Measurements from ENCODE around the gene SETD4. TPM values are rescaled to one million over a fixed set of nuclear protein-coding genes. Genes with fewer than 3 reads are reported as not detected.
"Not testable (repeated sequence)": the region's sequence is repeated elsewhere in the genome, so short reads cannot be mapped to it uniquely, and the experiment has no call there.

SETD4 gene
- total RNA-seq, 1 experiment from 2014 or later, result 24.3 TPM

DNA sequence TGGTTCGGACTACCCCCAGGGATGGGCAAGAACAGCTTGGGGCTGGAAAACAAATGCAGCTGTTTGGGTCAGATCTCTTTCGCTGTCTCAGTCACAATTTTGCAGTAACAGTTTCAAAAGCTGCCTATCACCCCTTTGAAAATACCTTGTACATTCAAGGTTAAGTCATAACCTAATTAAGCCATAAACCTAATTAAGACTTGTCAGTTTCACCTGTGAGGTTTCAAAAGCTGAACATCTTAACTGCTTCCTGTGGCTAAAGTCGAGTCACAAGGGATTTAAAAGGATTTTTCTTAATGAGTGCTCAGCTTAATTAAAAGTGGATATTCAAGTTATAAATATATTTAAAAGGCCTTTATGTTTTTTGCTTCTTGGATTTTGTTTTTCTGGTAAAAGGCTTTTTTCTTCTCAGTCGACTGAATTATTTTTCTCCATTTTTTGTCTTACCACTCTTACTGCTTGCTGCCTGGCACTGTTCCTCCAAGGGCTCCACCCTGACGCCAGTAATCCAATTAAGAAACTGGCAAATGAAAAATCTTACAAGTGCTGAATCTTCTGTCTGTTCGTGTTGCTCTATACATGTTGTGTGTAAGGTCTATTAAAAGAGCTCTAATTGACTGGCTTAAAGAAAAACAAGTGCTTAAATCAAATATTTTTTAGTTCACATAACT is 40.8 kb upstream of the SETD4 start:
- no peak overlapping the region for H3K4me3 ChIP-seq (ENCODE audit: low read depth, low read length)
- H3K4me1 ChIP-seq, result peaks cover 15% of the 10 kb centered on the region
- ChIA-PET POLR2A (no interaction called here), CTCF (no interaction called here)
- BruUV-seq (replicated peaks), result no TSS peak
- TF ChIP-seq, protein P1, sequence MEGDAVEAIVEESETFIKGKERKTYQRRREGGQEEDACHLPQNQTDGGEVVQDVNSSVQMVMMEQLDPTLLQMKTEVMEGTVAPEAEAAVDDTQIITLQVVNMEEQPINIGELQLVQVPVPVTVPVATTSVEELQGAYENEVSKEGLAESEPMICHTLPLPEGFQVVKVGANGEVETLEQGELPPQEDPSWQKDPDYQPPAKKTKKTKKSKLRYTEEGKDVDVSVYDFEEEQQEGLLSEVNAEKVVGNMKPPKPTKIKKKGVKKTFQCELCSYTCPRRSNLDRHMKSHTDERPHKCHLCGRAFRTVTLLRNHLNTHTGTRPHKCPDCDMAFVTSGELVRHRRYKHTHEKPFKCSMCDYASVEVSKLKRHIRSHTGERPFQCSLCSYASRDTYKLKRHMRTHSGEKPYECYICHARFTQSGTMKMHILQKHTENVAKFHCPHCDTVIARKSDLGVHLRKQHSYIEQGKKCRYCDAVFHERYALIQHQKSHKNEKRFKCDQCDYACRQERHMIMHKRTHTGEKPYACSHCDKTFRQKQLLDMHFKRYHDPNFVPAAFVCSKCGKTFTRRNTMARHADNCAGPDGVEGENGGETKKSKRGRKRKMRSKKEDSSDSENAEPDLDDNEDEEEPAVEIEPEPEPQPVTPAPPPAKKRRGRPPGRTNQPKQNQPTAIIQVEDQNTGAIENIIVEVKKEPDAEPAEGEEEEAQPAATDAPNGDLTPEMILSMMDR (IDR thresholded peaks at IDR 0.05; ENCODE audit: insufficient read depth in 1 of 2, low read depth in 1 of 2, low read length in 1 of 2, severe bottlenecking in 1 of 2, unreplicated experiment in 1 of 2), result no peak
- H3K36me3 ChIP-seq (ENCODE audit: control insufficient read depth, insufficient read depth, low read length), result no peaks in the 10 kb centered on the region
- H3K9me3 ChIP-seq, result no peaks in the 10 kb centered on the region
- no peaks in the 10 kb centered on the region for H3K36me3 Mint-ChIP-seq (ENCODE audit: insufficient read depth, unreplicated experiment)
- no peaks in the 10 kb centered on the region for H3K27me3 Mint-ChIP-seq (ENCODE audit: insufficient read depth, unreplicated experiment)
- intact Hi-C loops (cut with micrococcal nuclease; ENCODE audit: unreplicated experiment), result no loop called here
- DNase-seq, result no peak
- H3K27me3 ChIP-seq (replicated peaks; ENCODE audit: control insufficient read depth, insufficient read depth, low read length), result no peaks in the 10 kb centered on the region
- H3K27ac Mint-ChIP-seq (ENCODE audit: unreplicated experiment), result no peak overlapping the region
- no peaks in the 10 kb centered on the region for H3K9me3 Mint-ChIP-seq (ENCODE audit: unreplicated experiment)
- peaks cover 13% of the 10 kb centered on the region for H3K4me1 Mint-ChIP-seq (ENCODE audit: low read depth, unreplicated experiment)
- no peak overlapping the region for H3K4me3 Mint-ChIP-seq (ENCODE audit: unreplicated experiment)

DNA sequence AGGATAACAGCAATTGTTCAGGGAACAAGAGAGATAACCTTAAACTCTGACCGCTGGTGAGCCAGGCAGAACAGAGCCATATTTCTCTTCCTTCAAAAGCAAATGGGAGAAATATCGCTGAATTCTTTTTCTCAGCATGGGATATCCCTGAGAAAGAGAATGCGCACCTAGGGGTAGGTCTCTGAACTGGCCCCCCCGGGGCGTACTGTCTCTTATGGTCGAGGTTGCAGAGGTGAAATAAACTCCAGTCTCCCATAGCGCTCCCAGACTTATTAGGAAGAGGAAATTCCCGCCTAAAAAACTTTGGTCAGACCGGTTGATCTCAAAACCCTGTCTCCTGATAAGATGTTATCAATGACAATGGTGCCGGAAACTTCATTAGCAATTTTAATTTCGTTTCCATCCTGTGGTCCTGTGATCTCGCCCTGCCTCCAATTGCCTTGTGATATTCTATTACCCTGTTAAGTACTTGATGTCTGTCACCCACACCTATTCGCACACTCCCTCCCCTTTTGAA is 39.4 kb upstream of the SETD4 start:
- peaks cover 15% of the 10 kb centered on the region for H3K4me1 ChIP-seq
- H3K9me3 Mint-ChIP-seq (ENCODE audit: unreplicated experiment); DNase-seq; H3K27me3 ChIP-seq (replicated peaks; ENCODE audit: control insufficient read depth, insufficient read depth, low read length); CTCF ChIA-PET; intact Hi-C loops (cut with micrococcal nuclease; ENCODE audit: unreplicated experiment); POLR2A ChIA-PET; H3K9me3 ChIP-seq; H3K36me3 ChIP-seq (ENCODE audit: control insufficient read depth, insufficient read depth, low read length); H3K36me3 Mint-ChIP-seq (ENCODE audit: insufficient read depth, unreplicated experiment); H3K27ac Mint-ChIP-seq (ENCODE audit: unreplicated experiment); H3K4me3 ChIP-seq (ENCODE audit: low read depth, low read length); H3K27me3 Mint-ChIP-seq (ENCODE audit: insufficient read depth, unreplicated experiment); H3K4me1 Mint-ChIP-seq (ENCODE audit: low read depth, unreplicated experiment); H3K4me3 Mint-ChIP-seq (ENCODE audit: unreplicated experiment); BruUV-seq (replicated peaks): not testable (repeated sequence)

DNA sequence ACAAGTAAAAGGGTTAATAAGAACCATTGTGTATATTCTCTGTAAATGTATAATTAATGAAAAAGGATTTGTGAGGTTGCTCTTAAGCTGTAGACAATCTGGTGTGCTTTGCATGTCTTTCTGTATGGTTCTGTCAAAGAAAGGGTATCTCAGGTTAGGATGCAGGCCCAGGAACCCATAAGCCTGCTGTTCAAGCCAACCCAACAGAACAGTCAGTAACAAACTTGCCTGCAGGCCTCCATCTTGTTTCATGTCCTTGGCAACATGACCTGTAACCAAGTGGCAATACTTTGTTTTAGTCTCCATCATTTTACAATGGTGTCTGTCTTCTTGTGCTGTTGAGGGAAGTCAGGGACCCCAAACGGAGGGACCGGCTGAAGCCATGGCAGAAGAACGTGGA is 38.7 kb upstream of the SETD4 start:
- Histone ChIP-seq H3K36me3 (ENCODE audit: control insufficient read depth, insufficient read depth, low read length) (no peaks in the 10 kb centered on the region), H3K9me3 (peaks cover 6% of the 10 kb centered on the region), H3K27me3 (replicated peaks; ENCODE audit: control insufficient read depth, insufficient read depth, low read length) (no peaks in the 10 kb centered on the region), H3K4me3 (ENCODE audit: low read depth, low read length) (no peak overlapping the region), H3K4me1 (peaks cover 10% of the 10 kb centered on the region)
- Mint-ChIP-seq H3K4me1 (ENCODE audit: low read depth, unreplicated experiment) (peaks cover 2% of the 10 kb centered on the region), H3K9me3 (ENCODE audit: unreplicated experiment) (peaks cover 2% of the 10 kb centered on the region), H3K27ac (ENCODE audit: unreplicated experiment) (no peak overlapping the region), H3K4me3 (ENCODE audit: unreplicated experiment) (no peak overlapping the region), H3K36me3 (ENCODE audit: insufficient read depth, unreplicated experiment) (no peaks in the 10 kb centered on the region), H3K27me3 (ENCODE audit: insufficient read depth, unreplicated experiment) (no peaks in the 10 kb centered on the region)
- CTCF ChIA-PET, result no interaction called here
- intact Hi-C loops (cut with micrococcal nuclease; ENCODE audit: unreplicated experiment), result no loop called here
- POLR2A ChIA-PET, result no interaction called here
- BruUV-seq (replicated peaks), result no TSS peak
- DNase-seq, result no peak
- TF ChIP-seq, protein P1 (IDR thresholded peaks at IDR 0.05; ENCODE audit: insufficient read depth in 1 of 2, low read depth in 1 of 2, low read length in 1 of 2, severe bottlenecking in 1 of 2, unreplicated experiment in 1 of 2), result no peak

Measured in Caco-2 (cell line).